ENCODE results near the gene PCDH1. TPM values are rescaled to one million over a fixed set of nuclear protein-coding genes. Genes with fewer than 3 reads are reported as not detected.
A peak's percentile ranks its signal among the peaks of the same experiment; 100 is the strongest.

The PCDH1 gene
- total and polyA plus RNA-seq, 2 donors (not counting 3 experiments of a cell fraction or from before 2014, with no cell fraction given): 113 to 136 TPM

DNA sequence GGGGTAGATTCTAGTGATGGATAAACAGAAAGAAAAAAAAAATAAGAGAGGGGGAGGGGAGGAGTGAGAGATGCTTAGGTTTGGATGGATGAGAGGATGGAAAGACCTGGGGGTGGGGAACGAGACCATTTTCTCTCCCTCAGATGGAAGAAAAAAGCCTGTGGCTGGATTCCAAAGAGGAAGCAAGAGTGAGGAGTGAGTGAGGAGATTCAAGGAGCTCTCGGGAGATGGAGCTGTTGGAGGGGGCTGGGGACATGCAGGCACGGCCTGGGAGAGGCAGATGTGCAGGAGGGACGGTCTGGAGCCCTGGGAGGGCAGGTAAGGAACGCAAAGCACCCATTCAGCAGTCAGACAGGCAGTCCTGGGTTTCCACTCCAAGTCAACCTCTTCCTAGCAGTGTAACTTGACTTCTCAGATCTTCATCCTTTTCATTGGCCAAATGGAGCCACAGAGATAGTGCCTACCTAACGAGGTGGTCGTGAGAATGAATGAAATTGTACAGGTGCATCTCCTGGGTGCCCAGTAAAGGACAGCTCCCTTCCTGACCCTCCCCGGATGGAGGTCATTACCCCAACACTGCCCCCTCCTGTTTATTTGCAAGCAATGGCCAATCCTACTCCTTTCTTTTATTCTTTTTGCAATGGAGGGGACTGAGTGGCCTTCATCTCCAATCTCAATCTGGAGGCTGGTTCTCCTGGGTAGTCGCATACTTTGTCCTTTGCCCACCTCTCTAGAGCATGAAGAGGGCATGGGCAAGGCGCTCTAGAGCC is 52.2 kb downstream of the PCDH1 start:
- Histone ChIP-seq H2AFZ (ENCODE audit: low read depth, low read length) (no peak overlapping the region), H3K4me2 (ENCODE audit: insufficient read depth, low read length) (no peak overlapping the region), H3K9me3 (replicated peaks; ENCODE audit: control insufficient read depth, insufficient read depth, low read length) (no peaks in the 10 kb centered on the region), H3K4me1 (ENCODE audit: control insufficient read depth, extremely low read depth, insufficient read depth, low read length) (peaks cover 14% of the 10 kb centered on the region), H3K27me3 (ENCODE audit: control insufficient read depth in 2 of 2, insufficient read depth in 2 of 2, low read length in 2 of 2) (no peaks in the 10 kb centered on the region), H3K36me3 (ENCODE audit: control insufficient read depth in 2 of 2, extremely low read depth in 1 of 2, insufficient read depth in 2 of 2, low read length in 2 of 2) (no peaks in the 10 kb centered on the region), H3K9ac (replicated peaks; ENCODE audit: extremely low read depth, insufficient read depth, low read length) (no peak overlapping the region), H3K27ac (ENCODE audit: insufficient read depth, low read depth, low read length) (no peak overlapping the region), H3K79me2 (ENCODE audit: control insufficient read depth, insufficient read depth, low read length) (no peaks in the 10 kb centered on the region), H3K4me3 (replicated peaks in 1 of 3; ENCODE audit: insufficient read depth in 1 of 3, low read depth in 1 of 3, low read length in 3 of 3) (no peak overlapping the region), H3K9me1 (replicated peaks; ENCODE audit: control insufficient read depth, extremely low read depth, insufficient read depth, low read length) (no peaks in the 10 kb centered on the region), H4K20me1 (replicated peaks; ENCODE audit: control insufficient read depth, extremely low read depth, insufficient read depth, low read length) (no peaks in the 10 kb centered on the region)
- no TSS peak for BruUV-seq (replicated peaks)
- intact Hi-C loops (cut with micrococcal nuclease): no loop called here
- dilution Hi-C loops (cut with MboI; ENCODE audit: extremely low pct_ligation_motif_present, low sequenced_read_pairs): no loop called here
- no peak for DNase-seq (ENCODE audit: low read depth, low spot score)
- FAIRE-seq: peak; percentile 55
- TF ChIP-seq CTCF (IDR thresholded peaks at IDR 0.05; ENCODE audit: extremely low read depth in 1 of 2, insufficient read depth in 1 of 2, low read depth in 1 of 2, low read length in 2 of 2): peak; percentile 15 to 25
- TF ChIP-seq POLR2AphosphoS5 (IDR thresholded peaks at IDR 0.05; ENCODE audit: insufficient read depth, low read depth, low read length): no peak
- ChIA-PET CTCF (interaction anchor here (0.5 to 3.0 kb wide), 9 partner anchors 10 to 158 kb away, joined by 3 to 17 read pairs (median 3); no protein-coding TSS in a partner anchor), POLR2A (interaction anchor here (0.7 kb wide), 1 partner anchor 54 kb away, joined by 7 read pairs; no protein-coding TSS in a partner anchor)

- no peaks in the 10 kb centered on the region for H4K20me1 ChIP-seq (replicated peaks; ENCODE audit: control insufficient read depth, extremely low read depth, insufficient read depth, low read length)
- H3K4me2 ChIP-seq (ENCODE audit: insufficient read depth, low read length): no peak overlapping the region
- BruUV-seq (replicated peaks): no TSS peak
- H3K9me3 ChIP-seq (replicated peaks; ENCODE audit: control insufficient read depth, insufficient read depth, low read length): no peaks in the 10 kb centered on the region
- H3K27ac ChIP-seq (ENCODE audit: insufficient read depth, low read depth, low read length): no peak overlapping the region
- no peak overlapping the region for H3K4me3 ChIP-seq (replicated peaks in 1 of 3; ENCODE audit: insufficient read depth in 1 of 3, low read depth in 1 of 3, low read length in 3 of 3)
- no peaks in the 10 kb centered on the region for H3K9me1 ChIP-seq (replicated peaks; ENCODE audit: control insufficient read depth, extremely low read depth, insufficient read depth, low read length)
- TF ChIP-seq POLR2A (IDR thresholded peaks at IDR 0.05; ENCODE audit: low read depth, low read length) (no peak), FOS (IDR thresholded peaks at IDR 0.05; ENCODE audit: borderline replicate concordance, insufficient read depth, low read length) (no peak), CTCF (IDR thresholded peaks at IDR 0.05; ENCODE audit: extremely low read depth in 1 of 2, insufficient read depth in 1 of 2, low read depth in 1 of 2, low read length in 2 of 2) (no peak), EZH2 (IDR thresholded peaks at IDR 0.05; ENCODE audit: borderline replicate concordance, low read depth, low read length, severe bottlenecking) (no peak), MYC (IDR thresholded peaks at IDR 0.05; ENCODE audit: low read depth, low read length) (no peak)
- H3K36me3 ChIP-seq (ENCODE audit: control insufficient read depth in 2 of 2, extremely low read depth in 1 of 2, insufficient read depth in 2 of 2, low read length in 2 of 2): no peaks in the 10 kb centered on the region
- intact Hi-C loops (cut with micrococcal nuclease) (no loop called here), dilution Hi-C loops (cut with MboI; ENCODE audit: extremely low pct_ligation_motif_present, low sequenced_read_pairs) (no loop called here)
- FAIRE-seq (no peak), DNase-seq (ENCODE audit: low read depth, low spot score) (no peak)
- H2AFZ ChIP-seq (ENCODE audit: low read depth, low read length): no peak overlapping the region
- no peaks in the 10 kb centered on the region for H3K79me2 ChIP-seq (ENCODE audit: control insufficient read depth, insufficient read depth, low read length)
- H3K9ac ChIP-seq (replicated peaks; ENCODE audit: extremely low read depth, insufficient read depth, low read length): no peak overlapping the region
- ChIA-PET POLR2A (no interaction called here), CTCF (interaction anchor here (0.8 to 1.2 kb wide), 4 partner anchors 8 to 56 kb away, joined by 3 to 6 read pairs (median 4); no protein-coding TSS in a partner anchor)
- H3K4me1 ChIP-seq (ENCODE audit: control insufficient read depth, extremely low read depth, insufficient read depth, low read length): peaks cover 14% of the 10 kb centered on the region
- no peaks in the 10 kb centered on the region for H3K27me3 ChIP-seq (ENCODE audit: control insufficient read depth in 2 of 2, insufficient read depth in 2 of 2, low read length in 2 of 2)
These were observed 53.0 kb downstream of the PCDH1 start for GRCh38 chr5:141825241-141825671.
